Loucy (cell line): Measurements from ENCODE around the gene ASPHD1.

Experiments
- CTCF ChIP-seq: fragments of 200-600 bp; sonication (generic); conservative IDR thresholded peaks from 2 replicates; pipeline ENCODE4 v1.5.1; 2014; ENCODE audit warnings: mild to moderate bottlenecking, antibody characterized with exemption, low read length
- EZH2phosphoT487 ChIP-seq: fragments of 200-600 bp; IDR thresholded peaks from 2 replicates; pipeline ENCODE4 v1.6.1; 2018; ENCODE audit warnings: antibody characterized with exemption, mild to moderate bottlenecking, moderate library complexity, borderline replicate concordance

- TF ChIP-seq CTCF (no peak), EZH2phosphoT487 (no peak)
Observed at GRCh38 chr16:29892458-29892813, 7.9 kb upstream of the ASPHD1 start.
